ENCODE measurements around the gene PDGFD. TPM values are rescaled to one million over a fixed set of nuclear protein-coding genes. Genes with fewer than 3 reads are reported as not detected.

PDGFD gene
- total and polyA plus RNA-seq, 8 donors = 2.1 to 7.7 (median 5.2) TPM

GRCh38 chr11:104136861-104137260, 27.1 kb downstream of the PDGFD start:
- TF ChIP-seq CTCF (IDR thresholded peaks at IDR 0.05) = no peak
- intact Hi-C loops (cut with DNase I) = no loop called here
- Histone ChIP-seq H3K4me3 (no peak overlapping the region), H3K27me3 (no peaks in the 10 kb centered on the region), H3K9me3 (peaks cover 0 to 4% of the 10 kb centered on the region in 2 donors), H3K36me3 (no peaks in the 10 kb centered on the region), H3K4me1 (no peaks in the 10 kb centered on the region), H3K27ac (no peak overlapping the region)
- ATAC-seq = no peak
- DNase-seq = no peak

- no peak for TF ChIP-seq CTCF (IDR thresholded peaks at IDR 0.05)
- Histone ChIP-seq H3K4me3 (no peak overlapping the region), H3K9me3 (peaks cover 0 to 4% of the 10 kb centered on the region in 2 donors), H3K27me3 (no peaks in the 10 kb centered on the region), H3K27ac (no peak overlapping the region), H3K4me1 (no peaks in the 10 kb centered on the region), H3K36me3 (no peaks in the 10 kb centered on the region)
- intact Hi-C loops (cut with DNase I) = no loop called here
- ATAC-seq (no peak), DNase-seq (peak in 1 of 4 donors; percentile 34)
Measured at GRCh38 chr11:104134745-104135144, 29.2 kb downstream of the PDGFD start.

GRCh38 chr11:104130161-104130560, 33.8 kb downstream of the PDGFD start:
- Histone ChIP-seq H3K9me3 (peaks cover 0 to 4% of the 10 kb centered on the region in 2 donors), H3K27ac (no peak overlapping the region), H3K4me3 (no peak overlapping the region), H3K27me3 (no peaks in the 10 kb centered on the region), H3K4me1 (no peaks in the 10 kb centered on the region), H3K36me3 (no peaks in the 10 kb centered on the region)
- ATAC-seq = no peak
- no peak for DNase-seq
- no peak for TF ChIP-seq CTCF (IDR thresholded peaks at IDR 0.05)
- intact Hi-C loops (cut with DNase I) = no loop called here

- ATAC-seq (no peak), DNase-seq (no peak)
- Histone ChIP-seq H3K36me3 (no peaks in the 10 kb centered on the region), H3K4me1 (no peaks in the 10 kb centered on the region), H3K9me3 (peaks cover 0 to 4% of the 10 kb centered on the region in 2 donors), H3K27me3 (no peaks in the 10 kb centered on the region), H3K4me3 (no peak overlapping the region), H3K27ac (no peak overlapping the region)
- intact Hi-C loops (cut with DNase I) = no loop called here
- no peak for TF ChIP-seq CTCF (IDR thresholded peaks at IDR 0.05)
Measured at GRCh38 chr11:104129145-104129544, 34.8 kb downstream of the PDGFD start.

- H3K36me3 ChIP-seq = no peaks in the 10 kb centered on the region
- H3K9me3 ChIP-seq = no peaks in the 10 kb centered on the region
- no peak for DNase-seq
- H3K27ac ChIP-seq = no peak overlapping the region
- no peaks in the 10 kb centered on the region for H3K27me3 ChIP-seq
- ATAC-seq = no peak
- no peak overlapping the region for H3K4me3 ChIP-seq
- no peaks in the 10 kb centered on the region for H3K4me1 ChIP-seq
- intact Hi-C loops (cut with DNase I) = no loop called here
- no peak for TF ChIP-seq CTCF (IDR thresholded peaks at IDR 0.05)
Measured at GRCh38 chr11:104127828-104128227, 36.1 kb downstream of the PDGFD start.
